Measurements from ENCODE around the gene ELAVL2.

GRCh38 chr9:23803216-23803615, 22.8 kb downstream of the ELAVL2 start:
- no peak for TF ChIP-seq CTCF (IDR thresholded peaks at IDR 0.05; ENCODE audit: insufficient read depth, low read length)
- TF ChIP-seq GABPA (IDR thresholded peaks at IDR 0.05; ENCODE audit: low read depth) = no peak
- no peak for TF ChIP-seq REST (IDR thresholded peaks at IDR 0.05; ENCODE audit: insufficient replicate concordance, low read depth)
- TF ChIP-seq POLR2AphosphoS5 (IDR thresholded peaks at IDR 0.05; ENCODE audit: low read depth) = no peak
- no peak for TF ChIP-seq SPI1 (IDR thresholded peaks at IDR 0.05; ENCODE audit: borderline replicate concordance, low read depth)

Measured in HL-60 (cell line).